Smooth muscle cell of the brain vasculature (primary cell): Measurements from ENCODE around the gene HELT.

Experiments
- DNase-seq: peaks from one replicate; pipeline ENCODE4 v3.0.0-alpha.2; 2012; ENCODE audit warnings: low read depth, low spot score

Gene HELT

GRCh38 chr4:185003596-185004351, 14.5 kb upstream of the HELT start:
- no peak for DNase-seq

- DNase-seq, result no peak
These were observed 13.6 kb upstream of the HELT start for GRCh38 chr4:185004562-185005218.

DNA sequence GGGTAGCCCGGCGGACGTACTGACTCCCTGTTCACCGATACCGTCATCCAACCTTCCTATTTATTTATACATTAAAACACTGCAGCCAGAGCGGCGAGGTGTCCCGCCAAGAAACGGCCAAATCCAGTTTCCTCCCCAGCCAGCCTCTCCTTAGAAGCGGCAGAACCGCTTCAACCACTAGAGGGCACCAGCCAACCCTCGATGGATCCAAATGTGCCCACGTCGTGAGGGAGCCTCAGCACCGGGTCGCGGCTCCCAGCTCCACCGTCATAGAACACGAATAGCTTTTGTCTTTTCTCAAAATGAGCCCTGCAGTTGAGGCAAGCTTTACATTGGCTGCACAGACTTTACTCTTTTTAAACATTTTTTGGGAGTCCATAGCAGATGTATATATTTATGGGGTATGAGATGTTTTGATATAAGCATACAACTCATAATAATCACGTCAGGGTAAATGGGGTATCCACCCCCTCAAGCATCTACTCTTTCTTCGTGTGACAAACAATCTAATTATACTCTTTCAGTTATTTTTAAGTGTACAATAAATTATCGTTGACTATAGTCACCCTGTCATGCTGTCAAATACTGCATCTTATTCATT, 13.0 kb upstream of the HELT start:
- peak; percentile 68 for DNase-seq

DNA sequence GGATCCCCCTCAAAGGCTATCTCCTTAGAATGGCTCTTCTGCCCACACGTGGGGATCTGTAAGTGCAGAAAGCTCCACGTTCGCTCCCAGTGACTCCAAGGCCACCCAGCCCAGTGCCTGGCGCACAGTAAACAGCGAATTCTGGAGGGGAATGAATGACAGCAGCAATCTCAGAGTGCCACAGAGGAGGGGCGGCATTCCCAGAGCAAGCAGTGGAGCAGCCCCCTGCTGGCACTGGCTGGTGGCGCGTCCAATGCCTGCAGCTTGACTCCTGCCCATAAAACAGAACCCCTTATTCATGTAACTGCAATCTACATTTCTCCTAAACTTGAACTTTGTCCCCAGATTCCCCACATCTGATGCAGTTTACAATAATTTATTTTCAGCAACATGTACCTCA, 6.9 kb upstream of the HELT start:
- DNase-seq, result no peak

DNA sequence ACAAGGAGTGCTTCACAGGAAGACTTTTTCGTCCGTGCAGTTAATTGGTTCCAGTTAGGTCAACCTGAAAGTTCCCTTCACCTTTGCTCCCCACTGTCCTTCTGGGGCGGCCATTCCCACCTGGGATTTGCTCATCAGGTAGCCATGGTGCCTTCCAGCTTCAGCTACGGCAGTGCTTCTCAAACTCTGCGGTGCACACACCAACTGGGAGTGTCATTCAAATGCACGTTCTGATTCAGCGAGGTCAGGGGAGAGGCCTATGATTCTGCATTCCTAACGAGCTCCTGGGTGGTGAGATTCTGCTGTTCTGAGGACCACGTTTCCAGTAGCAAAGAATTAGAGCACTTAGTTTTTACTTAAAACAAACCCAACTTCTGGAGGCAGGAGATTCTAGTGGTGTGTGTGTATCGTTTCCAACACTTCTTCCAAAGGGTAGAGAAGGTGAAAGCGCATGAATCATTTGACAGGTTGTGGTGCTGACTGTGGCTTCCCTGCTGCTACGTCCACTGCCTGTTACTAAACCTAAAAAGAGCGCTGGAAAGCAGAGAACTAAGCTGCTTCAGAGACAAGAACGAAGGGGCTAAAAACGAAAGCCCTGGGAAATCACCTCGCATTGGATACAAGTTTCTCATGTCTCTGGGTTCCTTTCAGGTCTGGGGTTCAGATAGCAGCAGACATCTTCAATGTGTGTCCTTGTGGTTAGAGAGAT, 4.7 kb upstream of the HELT start:
- DNase-seq, result no peak

DNA sequence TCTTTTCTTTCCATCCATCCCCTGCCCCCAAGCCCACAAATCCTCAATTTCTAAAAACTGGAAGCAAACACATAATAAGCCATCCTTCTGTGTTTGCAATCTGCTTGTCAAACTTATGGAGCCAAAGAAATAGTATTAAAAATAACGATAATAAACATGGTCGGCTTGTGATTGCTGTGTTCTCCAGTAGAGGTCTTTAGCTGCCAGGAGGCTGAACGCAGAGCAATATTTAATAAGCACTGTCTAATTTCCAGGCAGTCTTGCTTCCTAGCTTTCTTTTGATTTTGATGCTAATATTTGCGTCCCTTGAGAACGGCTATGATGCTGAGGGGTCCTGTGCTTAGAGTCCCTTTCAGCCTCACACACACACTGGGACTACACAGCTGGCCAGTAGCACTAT, 3.2 kb upstream of the HELT start:
- DNase-seq, result no peak

DNA sequence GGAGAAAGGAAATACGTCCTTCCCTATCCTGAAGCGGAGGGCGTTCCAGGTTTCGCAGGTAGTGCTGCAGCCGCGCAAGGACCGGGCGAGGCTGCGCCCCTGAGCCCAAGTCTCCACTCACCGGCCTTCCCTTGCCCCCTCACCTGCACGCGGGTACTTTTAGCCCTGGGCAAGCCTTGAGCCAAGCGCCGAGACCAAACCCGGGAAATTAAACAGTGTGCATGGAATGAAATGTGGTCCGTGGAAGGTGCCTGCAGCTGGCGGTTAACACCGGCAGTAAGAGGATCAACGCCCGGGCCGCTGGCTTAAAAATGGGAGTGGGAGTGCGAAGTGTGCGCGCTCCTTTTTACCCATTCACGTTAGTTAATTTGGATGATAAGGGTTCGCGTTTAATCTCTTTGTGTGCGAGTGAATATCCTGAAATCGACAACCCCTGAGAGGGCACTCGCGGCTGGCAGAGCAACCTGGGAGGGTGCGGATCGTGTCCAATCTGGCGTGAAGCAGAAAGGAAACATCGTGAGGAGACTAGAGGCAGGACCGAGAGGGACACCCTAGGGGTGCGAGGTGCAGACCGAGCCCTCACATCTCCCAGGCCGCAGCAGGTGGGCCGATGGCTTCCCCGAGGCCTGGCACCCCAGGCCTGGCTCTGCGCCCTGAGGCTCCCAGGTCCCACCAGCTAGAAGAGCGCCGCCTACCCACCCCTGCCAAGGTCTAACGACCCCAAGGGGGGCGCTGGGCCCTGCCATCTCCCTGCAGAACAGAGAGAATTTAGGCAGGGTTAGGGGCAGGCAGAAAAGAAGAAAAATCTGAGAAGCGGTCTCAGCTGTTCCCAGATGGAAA, 2.0 kb upstream of the HELT start:
- DNase-seq, result no peak

GRCh38 chr4:185016946-185017758, 1.1 kb upstream of the HELT start:
- no peak for DNase-seq

DNA sequence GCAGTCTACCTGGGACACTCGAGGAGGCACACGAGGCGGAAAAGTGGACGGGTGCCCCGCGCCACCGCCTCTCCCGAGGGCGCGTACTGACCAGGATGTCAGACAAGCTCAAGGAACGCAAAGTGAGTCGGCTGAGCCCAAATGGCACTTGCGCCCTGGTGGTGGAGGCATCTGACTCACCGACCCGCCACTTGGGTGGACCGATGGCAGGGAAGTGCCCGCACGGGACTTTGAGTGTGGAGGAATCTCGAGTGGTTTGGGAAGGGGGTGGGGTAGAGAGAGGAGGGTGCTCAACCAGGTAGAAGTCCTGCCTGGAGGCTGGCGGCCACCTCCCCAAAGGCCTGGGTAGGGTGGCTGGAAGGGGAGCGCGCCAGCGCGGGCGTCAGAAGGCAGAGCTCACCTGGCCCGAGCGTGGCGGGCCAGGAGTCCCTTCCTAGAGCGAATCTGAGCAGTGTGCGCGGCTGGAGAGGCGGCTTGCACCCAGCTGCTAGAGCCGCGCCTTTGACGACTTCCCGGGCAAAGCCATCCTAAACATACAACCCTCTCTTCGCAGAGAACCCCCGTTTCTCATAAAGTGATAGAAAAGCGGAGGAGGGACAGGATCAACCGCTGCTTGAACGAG, 655 bp downstream of the HELT start:
- DNase-seq, result no peak

GRCh38 chr4:185019456-185020292, 1.4 kb downstream of the HELT start:
- DNase-seq, result no peak

- no peak for DNase-seq
These were observed 2.1 kb downstream of the HELT start for GRCh38 chr4:185020293-185020808.

GRCh38 chr4:185020863-185021761, 2.8 kb downstream of the HELT start:
- no peak for DNase-seq

GRCh38 chr4:185023471-185023870, 5.2 kb downstream of the HELT start:
- no peak for DNase-seq

DNA sequence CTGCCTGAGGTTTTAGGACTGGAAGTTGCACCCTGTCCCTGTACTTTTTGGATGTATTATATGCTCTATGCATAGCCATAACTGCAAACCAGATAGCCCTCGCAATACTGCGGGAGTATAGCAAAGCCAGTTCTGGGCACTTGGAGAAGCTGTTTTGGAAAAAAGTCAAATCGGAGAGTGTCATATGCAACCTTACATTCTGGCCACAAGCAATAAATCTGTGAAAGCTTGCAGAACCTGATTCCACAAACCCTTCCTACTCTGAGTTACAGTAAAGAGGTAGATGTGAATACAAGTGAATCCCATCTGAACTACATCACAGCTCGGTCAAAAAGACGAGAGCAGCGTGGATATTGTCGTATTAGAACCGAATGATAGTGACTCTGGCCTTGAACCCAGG, 10.3 kb downstream of the HELT start:
- no peak for DNase-seq

- no peak for DNase-seq
These were observed 13.3 kb downstream of the HELT start for GRCh38 chr4:185031611-185032010.

GRCh38 chr4:185033072-185033471, 14.8 kb downstream of the HELT start:
- DNase-seq, result no peak

DNA sequence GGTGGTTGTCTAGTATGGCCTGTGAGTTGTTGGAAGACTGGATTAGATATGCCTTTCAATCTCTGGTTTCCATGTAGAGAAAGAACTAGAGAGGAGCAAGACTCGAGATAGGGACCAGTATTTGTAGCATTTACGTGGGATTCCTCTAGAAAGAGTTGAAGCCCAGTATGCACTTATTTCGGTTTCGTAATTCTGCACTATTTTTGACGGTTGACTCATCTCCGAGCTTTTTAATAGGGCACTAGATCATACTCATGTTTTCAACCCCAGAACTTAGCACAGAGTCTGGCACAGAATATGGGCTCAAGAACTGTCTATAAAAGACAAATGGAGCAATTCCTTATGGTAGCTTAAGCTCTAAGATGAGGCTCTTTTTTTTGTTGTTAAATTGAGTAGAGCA, 15.7 kb downstream of the HELT start:
- DNase-seq, result no peak

DNA sequence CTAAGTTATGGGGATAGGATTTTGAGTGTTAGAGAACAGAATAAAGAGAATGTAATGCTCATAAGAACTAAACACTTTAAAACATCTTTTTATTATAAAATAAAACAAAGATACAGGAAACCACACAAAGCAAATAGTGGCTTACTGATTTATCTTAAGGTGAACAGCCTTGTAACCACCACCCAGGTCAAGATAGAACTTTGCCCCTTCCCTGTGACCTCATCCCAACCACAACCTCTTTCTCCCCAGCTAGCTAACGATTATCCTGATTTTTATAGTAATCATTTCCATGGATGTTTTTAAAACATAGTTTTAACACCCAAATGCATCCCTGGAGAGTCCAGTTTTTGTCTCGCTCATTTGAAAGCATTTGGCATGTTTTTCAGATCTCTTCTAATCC, 17.0 kb downstream of the HELT start:
- DNase-seq, result no peak
